Measurements from ENCODE around the gene BCAR1. TPM values are rescaled to one million over a fixed set of nuclear protein-coding genes. Genes with fewer than 3 reads are reported as not detected.

Gene BCAR1
- total RNA-seq, 6 donors from 2014 or later: 32.9 to 87.2 (median 61.7) TPM

DNA sequence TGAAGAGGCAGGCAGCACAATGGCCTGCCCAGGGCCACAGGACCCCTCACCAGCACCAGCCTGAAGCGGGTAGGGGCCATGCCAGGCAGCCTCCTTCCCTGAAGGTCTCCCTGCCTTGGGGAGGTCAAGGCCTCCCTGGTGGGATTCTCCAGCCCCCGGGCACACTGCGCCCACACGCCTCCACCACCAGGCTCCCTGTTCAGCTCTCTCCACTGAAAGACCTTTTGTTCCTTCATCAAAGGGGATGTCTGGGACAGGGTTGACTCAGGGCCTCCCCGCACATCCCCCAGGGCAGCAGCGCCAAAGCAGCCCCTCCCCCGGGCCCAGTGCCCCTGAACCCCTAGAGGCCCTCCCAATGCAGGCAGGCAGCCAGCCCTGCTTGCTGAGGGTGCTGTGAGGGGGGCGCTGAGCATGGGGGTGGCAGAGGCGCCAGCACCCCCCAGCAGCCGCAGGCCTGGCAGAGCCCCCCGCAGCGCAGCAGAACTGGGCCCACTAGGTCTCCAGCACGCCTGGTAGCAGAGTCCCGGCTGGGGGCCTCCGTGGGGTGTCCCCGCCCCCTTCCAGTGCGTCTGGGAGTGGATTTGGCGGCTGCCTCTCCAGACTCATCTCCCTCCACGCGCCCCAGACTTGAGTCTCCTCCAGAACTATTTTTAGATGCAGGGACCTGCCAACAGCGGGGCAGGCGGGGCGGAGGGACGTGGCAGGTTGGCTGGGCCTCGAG, 13.1 kb downstream of the BCAR1 start:
- Histone ChIP-seq H3K27me3 (no peaks in the 10 kb centered on the region), H3K36me3 (peaks cover 0 to 68% (median 42%) of the 10 kb centered on the region in 4 donors), H3K27ac (peak overlapping the region; percentile 66 to 80 (median 75)), H3K9me3 (no peaks in the 10 kb centered on the region), H3K4me1 (peaks cover 31 to 39% (median 36%) of the 10 kb centered on the region in 4 donors), H3K4me3 (no peak overlapping the region)
- DNase-seq (peak; percentile 62 to 88), ATAC-seq (ENCODE audit: low FRiP score in 2 of 2) (peak; percentile 28 to 71)
- WGBS, 2 donors: 67 to 68% methylated on average over 6 to 25 of the region's 25 CpGs
- TF ChIP-seq POLR2AphosphoS5 (IDR thresholded peaks at IDR 0.05) (no peak), POLR2A (IDR thresholded peaks at IDR 0.05) (no peak), EP300 (IDR thresholded peaks at IDR 0.05) (no peak)
- TF ChIP-seq, protein P1, sequence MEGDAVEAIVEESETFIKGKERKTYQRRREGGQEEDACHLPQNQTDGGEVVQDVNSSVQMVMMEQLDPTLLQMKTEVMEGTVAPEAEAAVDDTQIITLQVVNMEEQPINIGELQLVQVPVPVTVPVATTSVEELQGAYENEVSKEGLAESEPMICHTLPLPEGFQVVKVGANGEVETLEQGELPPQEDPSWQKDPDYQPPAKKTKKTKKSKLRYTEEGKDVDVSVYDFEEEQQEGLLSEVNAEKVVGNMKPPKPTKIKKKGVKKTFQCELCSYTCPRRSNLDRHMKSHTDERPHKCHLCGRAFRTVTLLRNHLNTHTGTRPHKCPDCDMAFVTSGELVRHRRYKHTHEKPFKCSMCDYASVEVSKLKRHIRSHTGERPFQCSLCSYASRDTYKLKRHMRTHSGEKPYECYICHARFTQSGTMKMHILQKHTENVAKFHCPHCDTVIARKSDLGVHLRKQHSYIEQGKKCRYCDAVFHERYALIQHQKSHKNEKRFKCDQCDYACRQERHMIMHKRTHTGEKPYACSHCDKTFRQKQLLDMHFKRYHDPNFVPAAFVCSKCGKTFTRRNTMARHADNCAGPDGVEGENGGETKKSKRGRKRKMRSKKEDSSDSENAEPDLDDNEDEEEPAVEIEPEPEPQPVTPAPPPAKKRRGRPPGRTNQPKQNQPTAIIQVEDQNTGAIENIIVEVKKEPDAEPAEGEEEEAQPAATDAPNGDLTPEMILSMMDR (IDR thresholded peaks at IDR 0.05): no peak

DNA sequence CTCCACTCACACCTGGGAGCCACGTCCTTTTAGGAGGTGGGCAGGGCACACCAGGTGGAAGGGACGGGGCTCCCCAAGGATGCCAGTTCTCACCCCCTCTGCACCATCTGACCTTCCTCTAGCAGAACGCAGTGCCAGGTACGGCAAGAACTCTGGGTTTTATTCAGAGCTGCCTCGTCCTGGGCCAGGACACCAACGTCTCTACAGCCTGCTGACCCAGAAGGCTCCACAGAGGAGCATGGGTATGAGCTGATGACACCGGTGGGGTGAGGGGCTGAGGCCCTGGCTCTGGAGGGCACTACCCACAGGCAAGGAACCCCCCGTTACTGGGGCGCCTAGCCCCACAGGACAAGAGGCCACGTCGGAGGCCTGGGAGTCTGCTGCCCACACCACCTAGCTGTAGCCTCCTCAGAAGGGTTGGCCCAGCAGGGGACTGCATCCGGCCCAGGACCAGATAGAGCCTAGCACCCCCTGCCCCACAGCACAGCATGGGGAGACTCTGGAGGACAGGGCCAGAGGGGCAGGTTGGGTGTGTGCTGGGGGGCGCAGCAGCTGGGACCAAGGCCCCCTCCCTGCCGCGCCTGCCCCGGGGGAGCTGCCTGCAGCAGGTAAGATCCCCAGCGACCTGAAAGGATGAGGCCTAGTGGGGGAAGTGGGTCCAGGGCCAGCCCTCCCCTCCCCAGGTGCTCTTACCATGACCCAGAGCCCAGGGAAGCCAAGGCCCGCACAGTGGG, 13.9 kb downstream of the BCAR1 start:
- WGBS, 2 donors: 92% methylated on average over 4 to 12 of the region's 18 CpGs
- peaks cover 28 to 40% (median 35%) of the 10 kb centered on the region in 4 donors for H3K4me1 ChIP-seq
- no peak overlapping the region for H3K4me3 ChIP-seq
- peaks cover 0 to 70% (median 48%) of the 10 kb centered on the region in 4 donors for H3K36me3 ChIP-seq
- H3K27ac ChIP-seq: peak overlapping the region; percentile 66 to 80 (median 75)
- no peak for DNase-seq
- ATAC-seq (ENCODE audit: low FRiP score in 2 of 2): no peak
- TF ChIP-seq EP300 (IDR thresholded peaks at IDR 0.05): no peak
- TF ChIP-seq, protein P1 (IDR thresholded peaks at IDR 0.05): no peak
- TF ChIP-seq POLR2AphosphoS5 (IDR thresholded peaks at IDR 0.05): no peak
- no peak for TF ChIP-seq POLR2A (IDR thresholded peaks at IDR 0.05)
- H3K27me3 ChIP-seq: no peaks in the 10 kb centered on the region
- H3K9me3 ChIP-seq: no peaks in the 10 kb centered on the region

DNA sequence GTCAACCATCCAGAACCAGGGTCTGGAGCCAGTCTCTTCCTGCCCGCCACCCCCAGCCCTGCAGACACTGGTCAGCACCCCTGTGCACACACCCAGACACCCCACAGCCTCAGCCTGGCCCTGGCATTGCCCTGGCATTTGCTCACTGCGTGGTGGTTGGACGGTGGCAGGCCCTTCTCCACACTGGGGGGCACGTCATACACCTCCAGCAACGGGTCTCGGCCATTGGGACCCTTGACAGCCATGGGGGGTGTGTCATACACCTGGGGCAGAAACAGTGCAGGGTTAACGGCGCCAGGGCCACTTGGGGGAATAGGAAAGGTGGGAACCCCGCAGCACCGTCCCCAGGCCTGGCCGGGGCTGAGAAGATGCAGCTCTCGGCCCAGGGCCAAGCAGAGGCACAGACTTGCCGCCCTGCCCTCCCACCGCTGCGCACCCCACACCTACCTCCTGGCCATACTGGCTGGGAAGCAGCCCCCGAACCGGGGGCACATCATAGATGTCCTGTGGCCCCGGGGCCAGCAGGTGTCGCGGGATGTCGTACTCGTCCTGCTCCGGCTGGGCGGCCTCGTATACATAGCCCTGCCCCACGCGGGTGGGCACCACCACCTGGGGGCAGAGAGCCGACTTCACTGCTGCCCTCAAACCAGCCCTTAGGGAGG, 14.6 kb downstream of the BCAR1 start:
- TF ChIP-seq EP300 (IDR thresholded peaks at IDR 0.05): no peak
- TF ChIP-seq POLR2AphosphoS5 (IDR thresholded peaks at IDR 0.05): no peak
- TF ChIP-seq, protein P1 (IDR thresholded peaks at IDR 0.05): no peak
- TF ChIP-seq POLR2A (IDR thresholded peaks at IDR 0.05): no peak
- H3K27ac ChIP-seq: peak overlapping the region in 1 of 4 donors; percentile 79
- DNase-seq: peak in 1 of 2 donors; percentile 80

DNA sequence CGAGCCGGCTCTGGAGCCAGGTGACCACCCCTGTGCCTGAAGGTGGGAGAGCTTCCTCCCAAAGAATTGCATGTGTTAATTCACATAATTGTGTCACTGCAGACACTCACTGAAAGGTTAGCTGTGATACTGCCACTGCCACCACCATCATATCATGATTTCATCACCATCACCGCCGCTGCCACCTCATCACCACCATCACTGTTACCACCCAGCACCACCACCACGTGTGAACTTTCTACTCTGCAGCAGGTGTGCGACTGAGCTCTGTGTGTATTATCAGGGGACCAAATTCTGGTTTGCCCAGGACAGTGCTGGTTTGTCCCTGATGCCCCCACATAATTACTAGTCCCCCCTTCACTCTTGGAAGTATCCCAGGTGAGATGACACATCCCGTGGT, 15.2 kb downstream of the BCAR1 start:
- TF ChIP-seq EP300 (IDR thresholded peaks at IDR 0.05) (no peak), POLR2AphosphoS5 (IDR thresholded peaks at IDR 0.05) (no peak), POLR2A (IDR thresholded peaks at IDR 0.05) (no peak)
- TF ChIP-seq, protein P1 (IDR thresholded peaks at IDR 0.05): no peak
- no peak for ATAC-seq (ENCODE audit: low FRiP score in 2 of 2)
- Histone ChIP-seq H3K4me3 (no peak overlapping the region), H3K27me3 (no peaks in the 10 kb centered on the region), H3K27ac (peak overlapping the region in 1 of 4 donors; percentile 79), H3K4me1 (peaks cover 28 to 40% (median 35%) of the 10 kb centered on the region in 4 donors), H3K9me3 (no peaks in the 10 kb centered on the region), H3K36me3 (peaks cover 0 to 70% (median 41%) of the 10 kb centered on the region in 4 donors)
- DNase-seq: no peak
- WGBS, 2 donors: 77 to 84% methylated on average over 7 of the region's 7 CpGs

More for the DNA sequence above, 14.6 kb downstream of the BCAR1 start:
- Histone ChIP-seq H3K9me3 (no peaks in the 10 kb centered on the region), H3K36me3 (peaks cover 0 to 70% (median 46%) of the 10 kb centered on the region in 4 donors), H3K4me1 (peaks cover 28 to 40% (median 35%) of the 10 kb centered on the region in 4 donors), H3K4me3 (no peak overlapping the region), H3K27me3 (no peaks in the 10 kb centered on the region)
- ATAC-seq (ENCODE audit: low FRiP score in 2 of 2): no peak
- WGBS, 2 donors: 60 to 91% methylated on average over 1 to 23 of the region's 28 CpGs
